ENCODE data around the gene PATJ.

The PATJ gene

GRCh38 chr1:62050165-62050564, 307.9 kb downstream of the PATJ start:
- Histone ChIP-seq H3K9me3 (ENCODE audit: insufficient read depth, low read length) (no peaks in the 10 kb centered on the region), H3K79me2 (ENCODE audit: insufficient read depth, low read length) (no peaks in the 10 kb centered on the region), H3K9ac (ENCODE audit: low read length) (no peak overlapping the region), H3K4me3 (ENCODE audit: insufficient read depth, low read length, poor library complexity, severe bottlenecking) (no peak overlapping the region), H3K36me3 (ENCODE audit: low read length) (no peaks in the 10 kb centered on the region), H3K27ac (ENCODE audit: low read depth, low read length) (no peak overlapping the region), H3K4me2 (ENCODE audit: low read depth, low read length, poor library complexity, severe bottlenecking) (no peak overlapping the region), H2AFZ (ENCODE audit: low read depth, low read length, severe bottlenecking) (no peak overlapping the region), H4K20me1 (ENCODE audit: low read depth, low read length) (no peaks in the 10 kb centered on the region), H3F3A (ENCODE audit: insufficient read depth) (no peaks in the 10 kb centered on the region), H3K27me3 (ENCODE audit: low read length) (no peaks in the 10 kb centered on the region), H3K9me2 (replicated peaks; ENCODE audit: insufficient read depth, low read length) (no peaks in the 10 kb centered on the region)
- TF ChIP-seq EZH2phosphoT487 (conservative IDR thresholded peaks at IDR 0.05; ENCODE audit: low read length) (no peak), CTCF (IDR thresholded peaks at IDR 0.05; ENCODE audit: insufficient read depth, low read length, poor library complexity, severe bottlenecking) (no peak)

- H3K4me3 ChIP-seq (ENCODE audit: insufficient read depth, low read length, poor library complexity, severe bottlenecking), result no peak overlapping the region
- H2AFZ ChIP-seq (ENCODE audit: low read depth, low read length, severe bottlenecking), result no peak overlapping the region
- H3K4me2 ChIP-seq (ENCODE audit: low read depth, low read length, poor library complexity, severe bottlenecking), result no peak overlapping the region
- no peaks in the 10 kb centered on the region for H3K27me3 ChIP-seq (ENCODE audit: low read length)
- no peak overlapping the region for H3K9ac ChIP-seq (ENCODE audit: low read length)
- H3K9me3 ChIP-seq (ENCODE audit: insufficient read depth, low read length), result no peaks in the 10 kb centered on the region
- no peak overlapping the region for H3K27ac ChIP-seq (ENCODE audit: low read depth, low read length)
- H3F3A ChIP-seq (ENCODE audit: insufficient read depth), result no peaks in the 10 kb centered on the region
- H3K79me2 ChIP-seq (ENCODE audit: insufficient read depth, low read length), result no peaks in the 10 kb centered on the region
- TF ChIP-seq EZH2phosphoT487 (conservative IDR thresholded peaks at IDR 0.05; ENCODE audit: low read length) (no peak), CTCF (IDR thresholded peaks at IDR 0.05; ENCODE audit: insufficient read depth, low read length, poor library complexity, severe bottlenecking) (no peak)
- H3K9me2 ChIP-seq (replicated peaks; ENCODE audit: insufficient read depth, low read length), result no peaks in the 10 kb centered on the region
- H3K36me3 ChIP-seq (ENCODE audit: low read length), result no peaks in the 10 kb centered on the region
- H4K20me1 ChIP-seq (ENCODE audit: low read depth, low read length), result no peaks in the 10 kb centered on the region
Observed at GRCh38 chr1:62052946-62053345, 310.7 kb downstream of the PATJ start.

GRCh38 chr1:62054188-62054587, 311.9 kb downstream of the PATJ start:
- H3K27me3 ChIP-seq (ENCODE audit: low read length), result no peaks in the 10 kb centered on the region

GRCh38 chr1:62057230-62057629, 314.9 kb downstream of the PATJ start:
- Histone ChIP-seq H3K79me2 (ENCODE audit: insufficient read depth, low read length) (no peaks in the 10 kb centered on the region), H4K20me1 (ENCODE audit: low read depth, low read length) (no peaks in the 10 kb centered on the region), H2AFZ (ENCODE audit: low read depth, low read length, severe bottlenecking) (no peak overlapping the region), H3K9me2 (replicated peaks; ENCODE audit: insufficient read depth, low read length) (no peaks in the 10 kb centered on the region), H3K36me3 (ENCODE audit: low read length) (no peaks in the 10 kb centered on the region), H3K9me3 (ENCODE audit: insufficient read depth, low read length) (no peaks in the 10 kb centered on the region), H3F3A (ENCODE audit: insufficient read depth) (no peaks in the 10 kb centered on the region), H3K27me3 (ENCODE audit: low read length) (no peaks in the 10 kb centered on the region), H3K4me2 (ENCODE audit: low read depth, low read length, poor library complexity, severe bottlenecking) (no peak overlapping the region), H3K9ac (ENCODE audit: low read length) (no peak overlapping the region), H3K4me3 (ENCODE audit: insufficient read depth, low read length, poor library complexity, severe bottlenecking) (no peak overlapping the region), H3K27ac (ENCODE audit: low read depth, low read length) (no peak overlapping the region)
- TF ChIP-seq CTCF (IDR thresholded peaks at IDR 0.05; ENCODE audit: insufficient read depth, low read length, poor library complexity, severe bottlenecking), result no peak
- no peak for TF ChIP-seq EZH2phosphoT487 (conservative IDR thresholded peaks at IDR 0.05; ENCODE audit: low read length)

More at GRCh38 chr1:62054188-62054587, 311.9 kb downstream of the PATJ start:
- Histone ChIP-seq H3K27ac (ENCODE audit: low read depth, low read length) (no peak overlapping the region), H3F3A (ENCODE audit: insufficient read depth) (no peaks in the 10 kb centered on the region), H3K9me3 (ENCODE audit: insufficient read depth, low read length) (no peaks in the 10 kb centered on the region), H3K79me2 (ENCODE audit: insufficient read depth, low read length) (no peaks in the 10 kb centered on the region), H3K9ac (ENCODE audit: low read length) (no peak overlapping the region), H3K36me3 (ENCODE audit: low read length) (no peaks in the 10 kb centered on the region), H2AFZ (ENCODE audit: low read depth, low read length, severe bottlenecking) (no peak overlapping the region), H3K4me2 (ENCODE audit: low read depth, low read length, poor library complexity, severe bottlenecking) (no peak overlapping the region), H4K20me1 (ENCODE audit: low read depth, low read length) (no peaks in the 10 kb centered on the region), H3K9me2 (replicated peaks; ENCODE audit: insufficient read depth, low read length) (no peaks in the 10 kb centered on the region), H3K4me3 (ENCODE audit: insufficient read depth, low read length, poor library complexity, severe bottlenecking) (no peak overlapping the region)
- no peak for TF ChIP-seq EZH2phosphoT487 (conservative IDR thresholded peaks at IDR 0.05; ENCODE audit: low read length)

Data from SU-DHL-6 (cell line).